ENCODE results near the gene ZC3H15. TPM values are rescaled to one million over a fixed set of nuclear protein-coding genes. Genes with fewer than 3 reads are reported as not detected.

The ZC3H15 gene
- total and polyA plus RNA-seq, 2 of the 8 experiments (the other 6 are each of a cell fraction or from before 2014, with no cell fraction given), result 32.0 to 80.8 TPM

DNA sequence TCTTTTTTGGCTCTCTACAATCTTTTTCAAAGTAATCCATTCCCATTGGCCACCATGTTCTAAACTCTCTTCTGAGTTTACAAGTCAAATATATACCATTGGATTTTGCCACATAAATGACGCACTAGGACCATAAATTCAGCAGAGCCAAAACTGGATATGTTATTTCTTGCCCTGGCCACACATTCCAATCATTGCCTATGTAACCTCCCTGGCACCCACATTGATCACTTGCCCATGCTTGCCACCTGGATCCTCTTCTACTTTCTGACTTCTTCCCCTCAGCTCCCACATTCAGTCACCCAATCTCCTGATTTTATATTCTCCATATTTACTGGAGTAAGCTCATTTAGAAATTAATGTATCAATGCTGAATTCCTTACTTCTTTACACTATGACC, 5.1 kb upstream of the ZC3H15 start:
- Histone ChIP-seq H3K18ac (ENCODE audit: extremely low read depth, low read length) (no peak overlapping the region), H2AFZ (ENCODE audit: low read length) (no peak overlapping the region), H3K36me3 (ENCODE audit: control insufficient read depth in 2 of 4, insufficient read depth in 4 of 4, low read length in 3 of 4) (no peaks in the 10 kb centered on the region), H3K4me1 (replicated peaks in 1 of 4; ENCODE audit: control insufficient read depth in 3 of 4, insufficient read depth in 4 of 4, low read length in 3 of 4) (no peaks in the 10 kb centered on the region), H3K14ac (ENCODE audit: insufficient read length) (no peak overlapping the region), H2BK120ac (replicated peaks; ENCODE audit: low read depth, low read length) (no peak overlapping the region), H2BK12ac (ENCODE audit: low read depth, low read length) (no peak overlapping the region), H2BK20ac (ENCODE audit: low read length) (no peak overlapping the region), H2BK5ac (ENCODE audit: low read depth, low read length) (no peak overlapping the region), H3K79me2 (ENCODE audit: control insufficient read depth in 1 of 2, insufficient read depth in 2 of 2, low read length in 2 of 2) (peaks cover 0 to 27% of the 10 kb centered on the region in 2 experiments; a peak in 2 of 4 replicates), H3K23ac (ENCODE audit: insufficient read length) (no peak overlapping the region), H3K27ac (ENCODE audit: low read depth, low read length) (no peak overlapping the region), H3K56ac (replicated peaks; ENCODE audit: insufficient read length, low read depth, low read length) (no peak overlapping the region), H3K4me3 (ENCODE audit: extremely low read depth in 1 of 4, insufficient read depth in 2 of 4, low read depth in 3 of 4, low read length in 4 of 4) (no peak overlapping the region), H3K4me2 (ENCODE audit: insufficient read depth in 1 of 2, low read depth in 2 of 2, low read length in 2 of 2) (no peak overlapping the region), H4K5ac (ENCODE audit: insufficient read length, low read depth, low read length) (no peak overlapping the region), H3K9ac (replicated peaks in 1 of 4; ENCODE audit: extremely low read depth in 1 of 4, low read depth in 3 of 4, low read length in 3 of 4) (no peak overlapping the region), H3K79me1 (ENCODE audit: low read depth, low read length) (no peaks in the 10 kb centered on the region), H3K23me2 (ENCODE audit: low read depth, low read length) (no peaks in the 10 kb centered on the region), H4K91ac (replicated peaks; ENCODE audit: insufficient read length, low read length) (no peak overlapping the region), H4K8ac (ENCODE audit: extremely low read depth, insufficient read depth, low read length) (no peak overlapping the region), H3K27me3 (replicated peaks in 1 of 4; ENCODE audit: control insufficient read depth in 3 of 4, extremely low read depth in 1 of 4, insufficient read depth in 3 of 4, low read length in 3 of 4) (no peaks in the 10 kb centered on the region), H3K9me3 (ENCODE audit: insufficient read depth in 2 of 2, low read depth in 1 of 2, low read length in 1 of 2) (no peaks in the 10 kb centered on the region), H3K4ac (replicated peaks; ENCODE audit: insufficient read length, low read depth, low read length) (no peak overlapping the region), H2BK15ac (ENCODE audit: low read length) (no peak overlapping the region), H4K20me1 (replicated peaks in 1 of 2; ENCODE audit: control insufficient read depth in 1 of 2, insufficient read depth in 2 of 2, low read length in 2 of 2) (no peaks in the 10 kb centered on the region), H2AK5ac (ENCODE audit: low read depth, low read length) (no peak overlapping the region)
- FAIRE-seq (no peak), DNase-seq (ENCODE audit: low read depth in 1 of 2, low spot score in 2 of 2) (no peak)
- ChIA-PET CTCF (ENCODE audit: partially characterized antibody) (interaction anchor here (0.9 kb wide), 1 partner anchor 23 kb away, joined by 3 read pairs; no protein-coding TSS in a partner anchor), POLR2A (ENCODE audit: partially characterized antibody) (no interaction called here)
- WGBS, 2 experiments (ENCODE audit: extremely low coverage in 1 of 2, insufficient coverage in 1 of 2, insufficient read length in 1 of 2, insufficient replicate concordance in 2 of 2, low coverage in 1 of 2, low lambda C conversion rate in 2 of 2, missing lambda C conversion rate in 1 of 2), result 81% methylated on average over 1 of the region's 1 CpG; no CpG with 5 or more reads in 1 of the 2 experiments
- TF ChIP-seq CBX8 (IDR thresholded peaks at IDR 0.05; ENCODE audit: borderline replicate concordance, low read depth, low read length) (no peak), TCF12 (IDR thresholded peaks at IDR 0.05; ENCODE audit: low read depth, low read length) (no peak)

All from H1 (cell line).